HepG2 (cell line): ENCODE data around the gene FAT1. TPM values are rescaled to one million over a fixed set of nuclear protein-coding genes. Genes with fewer than 3 reads are reported as not detected.

ENCODE experiments used
- ATAD3A ChIP-seq: sonication (generic); formaldehyde crosslinking; IDR thresholded peaks from 2 replicates; pipeline ENCODE4 v1.4.0; 2020; ENCODE audit warnings: missing genetic modification reagents
- DZIP1 ChIP-seq: sonication (generic); formaldehyde crosslinking; IDR thresholded peaks from 2 replicates; pipeline ENCODE4 v1.5.0; 2020; ENCODE audit warnings: mild to moderate bottlenecking, missing genetic modification reagents
- GPBP1L1 ChIP-seq: sonication (generic); formaldehyde crosslinking; IDR thresholded peaks from 2 replicates; pipeline ENCODE4 v1.5.0; 2020; ENCODE audit warnings: mild to moderate bottlenecking, missing genetic modification reagents
- KLF13 ChIP-seq: sonication (generic); formaldehyde crosslinking; IDR thresholded peaks from 2 replicates; pipeline ENCODE4 v1.4.0; 2020; ENCODE audit warnings: mild to moderate bottlenecking, missing genetic modification reagents
- KLF9 ChIP-seq: IDR thresholded peaks from 2 replicates; pipeline ENCODE4 v1.6.1; 2016; ENCODE audit warnings: low read depth
- MXI1 ChIP-seq: IDR thresholded peaks from 3 replicates; pipeline ENCODE4 v1.6.1; 2012; ENCODE audit warnings: low read depth, low read length, inconsistent platforms, borderline replicate concordance
- TBX2 ChIP-seq: sonication (generic); formaldehyde crosslinking; IDR thresholded peaks from 2 replicates; pipeline ENCODE4 v1.5.0; 2020; ENCODE audit warnings: missing genetic modification reagents, mild to moderate bottlenecking, borderline replicate concordance
- ZC3H13 ChIP-seq: sonication (generic); formaldehyde crosslinking; IDR thresholded peaks from 2 replicates; pipeline ENCODE4 v1.8.1; 2023; ENCODE audit warnings: mild to moderate bottlenecking, missing genetic modification reagents, moderate library complexity
- ZHX2 ChIP-seq, 2 experiments: sonication (generic) in 1 of 2; formaldehyde crosslinking in 1 of 2; IDR thresholded peaks; 2 replicates each; pipeline versions ENCODE4 v1.6.1 to v1.9.0; 2014 to 2022; ENCODE audit warnings: antibody characterized with exemption in 1 of 2, borderline replicate concordance in 1 of 2, inconsistent platforms in 1 of 2, low read depth in 1 of 2, missing genetic modification reagents in 1 of 2
- ZNF274 ChIP-seq: sonication (generic); formaldehyde crosslinking; IDR thresholded peaks from 2 replicates; pipeline ENCODE4 v1.5.1; 2020; ENCODE audit warnings: mild to moderate bottlenecking, missing genetic modification reagents
- ZNF292 ChIP-seq: sonication (generic); formaldehyde crosslinking; IDR thresholded peaks from 2 replicates; pipeline ENCODE4 v1.8.1; 2022; ENCODE audit warnings: mild to moderate bottlenecking, low read depth, missing genetic modification reagents, borderline replicate concordance
- polyA plus RNA-seq, 8 experiments: library from polyadenylated mRNA; depleted of rRNA in 3 of 8; stranded (reverse) in 7 of 8; unstranded in 1 of 8; fragments of >200 nt; fragmentation: Illumina TruSeq in 4 of 8; extraction: Trizol in 4 of 8; gene quantifications; 2 replicates each; pipeline versions ENCODE4 v1.2.1 to v1.2.3, GENCODE V29; 2011 to 2016; ENCODE audit warnings: low read depth in 4 of 8, missing spikeins in 1 of 8, mixed read lengths in 1 of 8; ENCODE audit not compliant: insufficient read depth in 1 of 8
- total RNA-seq, 5 experiments: library from RNA; depleted of rRNA; stranded (reverse); fragments of >200 nt; fragmentation: Illumina TruSeq; extraction: Trizol; gene quantifications; 2 replicates each; pipeline ENCODE4 v1.2.3, GENCODE V29; 2016; ENCODE audit warnings: low read depth in 1 of 5
- TF ChIP-seq, protein P1 (sequence below): sonication (generic); formaldehyde crosslinking; IDR thresholded peaks from 2 replicates; pipeline ENCODE4 v1.9.0; 2021; ENCODE audit warnings: missing genetic modification reagents, borderline replicate concordance
- TF ChIP-seq, protein P2 (sequence below): sonication (generic); formaldehyde crosslinking; IDR thresholded peaks from 2 replicates; pipeline ENCODE4 v1.5.0; 2020; ENCODE audit warnings: mild to moderate bottlenecking, missing genetic modification reagents

Gene FAT1
- total and polyA plus RNA-seq, 2 of the 13 experiments (the other 11 are each of a cell fraction or from before 2014, with no cell fraction given), result 185 to 216 TPM

DNA sequence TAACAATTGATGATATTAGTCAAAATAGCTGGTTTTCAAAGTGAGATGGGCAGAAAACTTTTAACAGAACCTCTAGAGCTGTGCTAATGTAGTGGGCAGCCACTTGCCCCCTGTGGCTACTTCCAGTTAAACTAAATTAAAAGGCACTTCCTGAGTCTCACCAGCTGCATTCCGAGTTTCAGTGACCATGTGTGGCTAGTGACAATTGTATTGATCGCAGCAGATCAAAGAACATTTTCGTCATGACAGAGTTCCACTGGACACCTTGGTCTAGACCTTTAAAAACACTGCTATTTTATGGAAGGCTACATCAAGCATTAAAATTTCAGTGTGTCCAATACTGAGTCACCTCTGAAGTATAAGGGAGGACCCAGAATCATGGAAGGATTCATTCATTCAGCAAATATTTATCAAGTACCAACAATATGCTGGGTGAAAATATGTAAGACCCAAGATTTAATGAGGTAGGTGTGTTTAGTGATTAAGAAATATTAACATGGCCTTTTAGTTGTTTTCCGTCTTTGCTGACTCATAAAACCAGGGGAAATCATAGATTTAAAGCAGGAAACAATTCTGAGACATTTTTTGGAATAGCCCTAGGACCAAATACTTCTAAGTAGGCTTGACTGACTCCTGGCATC, 5.1 kb upstream of the FAT1 start (continued):
- no peak for TF ChIP-seq GPBP1L1 (CRISPR knock-in tag)
- TF ChIP-seq, protein P1, sequence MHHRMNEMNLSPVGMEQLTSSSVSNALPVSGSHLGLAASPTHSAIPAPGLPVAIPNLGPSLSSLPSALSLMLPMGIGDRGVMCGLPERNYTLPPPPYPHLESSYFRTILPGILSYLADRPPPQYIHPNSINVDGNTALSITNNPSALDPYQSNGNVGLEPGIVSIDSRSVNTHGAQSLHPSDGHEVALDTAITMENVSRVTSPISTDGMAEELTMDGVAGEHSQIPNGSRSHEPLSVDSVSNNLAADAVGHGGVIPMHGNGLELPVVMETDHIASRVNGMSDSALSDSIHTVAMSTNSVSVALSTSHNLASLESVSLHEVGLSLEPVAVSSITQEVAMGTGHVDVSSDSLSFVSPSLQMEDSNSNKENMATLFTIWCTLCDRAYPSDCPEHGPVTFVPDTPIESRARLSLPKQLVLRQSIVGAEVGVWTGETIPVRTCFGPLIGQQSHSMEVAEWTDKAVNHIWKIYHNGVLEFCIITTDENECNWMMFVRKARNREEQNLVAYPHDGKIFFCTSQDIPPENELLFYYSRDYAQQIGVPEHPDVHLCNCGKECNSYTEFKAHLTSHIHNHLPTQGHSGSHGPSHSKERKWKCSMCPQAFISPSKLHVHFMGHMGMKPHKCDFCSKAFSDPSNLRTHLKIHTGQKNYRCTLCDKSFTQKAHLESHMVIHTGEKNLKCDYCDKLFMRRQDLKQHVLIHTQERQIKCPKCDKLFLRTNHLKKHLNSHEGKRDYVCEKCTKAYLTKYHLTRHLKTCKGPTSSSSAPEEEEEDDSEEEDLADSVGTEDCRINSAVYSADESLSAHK (CRISPR knock-in tag), result no peak
- peak; percentile 48; the same call in 1 of the 2 replicates for TF ChIP-seq ZNF292 (CRISPR knock-in tag)
- TF ChIP-seq KLF13 (CRISPR knock-in tag), result no peak
- no peak for TF ChIP-seq ZHX2 (IDR thresholded peaks at IDR 0.05; ENCODE audit: low read depth)
- TF ChIP-seq ZHX2 (CRISPR knock-in tag; IDR thresholded peaks at IDR 0.05; ENCODE audit: borderline replicate concordance), result no peak
- peak; percentile 66; the same call in 1 of the 3 replicates for TF ChIP-seq MXI1
- TF ChIP-seq ZC3H13, result no peak
- TF ChIP-seq, protein P2, sequence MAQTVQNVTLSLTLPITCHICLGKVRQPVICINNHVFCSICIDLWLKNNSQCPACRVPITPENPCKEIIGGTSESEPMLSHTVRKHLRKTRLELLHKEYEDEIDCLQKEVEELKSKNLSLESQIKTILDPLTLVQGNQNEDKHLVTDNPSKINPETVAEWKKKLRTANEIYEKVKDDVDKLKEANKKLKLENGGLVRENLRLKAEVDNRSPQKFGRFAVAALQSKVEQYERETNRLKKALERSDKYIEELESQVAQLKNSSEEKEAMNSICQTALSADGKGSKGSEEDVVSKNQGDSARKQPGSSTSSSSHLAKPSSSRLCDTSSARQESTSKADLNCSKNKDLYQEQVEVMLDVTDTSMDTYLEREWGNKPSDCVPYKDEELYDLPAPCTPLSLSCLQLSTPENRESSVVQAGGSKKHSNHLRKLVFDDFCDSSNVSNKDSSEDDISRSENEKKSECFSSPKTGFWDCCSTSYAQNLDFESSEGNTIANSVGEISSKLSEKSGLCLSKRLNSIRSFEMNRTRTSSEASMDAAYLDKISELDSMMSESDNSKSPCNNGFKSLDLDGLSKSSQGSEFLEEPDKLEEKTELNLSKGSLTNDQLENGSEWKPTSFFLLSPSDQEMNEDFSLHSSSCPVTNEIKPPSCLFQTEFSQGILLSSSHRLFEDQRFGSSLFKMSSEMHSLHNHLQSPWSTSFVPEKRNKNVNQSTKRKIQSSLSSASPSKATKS (CRISPR knock-in tag), result no peak
- TF ChIP-seq TBX2 (CRISPR knock-in tag), result peak; percentile 84
- TF ChIP-seq DZIP1 (CRISPR knock-in tag), result no peak
- TF ChIP-seq ATAD3A (CRISPR knock-in tag), result no peak
- TF ChIP-seq ZNF274 (CRISPR knock-in tag), result no peak
- no peak for TF ChIP-seq KLF9
